Brain microvascular endothelial cell (primary cell): Measurements from ENCODE around the gene BRINP1.
A peak's percentile ranks its signal among the peaks of the same experiment; 100 is the strongest.

Experiments
- DNase-seq: peaks from one replicate; pipeline ENCODE4 v3.0.0-alpha.2; 2020
- H3K27ac ChIP-seq: fragments of 250-450 bp; sonication (Bioruptor Pico); 2 replicates; pipeline ENCODE4 v1.5.1; 2020; ENCODE audit warnings: mild to moderate bottlenecking, moderate library complexity
- H3K27me3 ChIP-seq: fragments of 250-450 bp; sonication (Bioruptor Pico); replicated peaks from 2 replicates; pipeline ENCODE4 v1.5.1; 2020; ENCODE audit warnings: mild to moderate bottlenecking
- H3K36me3 ChIP-seq: fragments of 250-450 bp; sonication (Bioruptor Pico); replicated peaks from 2 replicates; pipeline ENCODE4 v1.5.1; 2020; ENCODE audit warnings: mild to moderate bottlenecking
- H3K4me3 ChIP-seq: 2 replicates; pipeline ENCODE4 v1.5.1; 2011; ENCODE audit warnings: low read depth, mild to moderate bottlenecking, control low read depth, low read length, moderate library complexity
- CTCF ChIP-seq: IDR thresholded peaks from 2 replicates; pipeline ENCODE4 v1.5.1; 2011; ENCODE audit warnings: low read depth, mild to moderate bottlenecking, moderate library complexity, low read length, control low read depth, inconsistent platforms; ENCODE audit errors: missing control alignments
- in situ Hi-C: cut with HindIII; loops from 2 replicates; pipeline ENCODE4 v1.10.0; 2017; ENCODE audit warnings: low sequenced_read_pairs, low pct_ligation_motif_present

BRINP1 gene

GRCh38 chr9:119369680-119370366, 588 bp upstream of the BRINP1 start:
- in situ Hi-C loops: no loop called here
- H3K27me3 ChIP-seq: peaks cover 19% of the 10 kb centered on the region
- H3K27ac ChIP-seq: no peak overlapping the region
- no peaks in the 10 kb centered on the region for H3K36me3 ChIP-seq
- DNase-seq: no peak
- TF ChIP-seq CTCF: no peak
- H3K4me3 ChIP-seq: peak overlapping the region; percentile 5

- H3K4me3 ChIP-seq: no peak overlapping the region
- no peak for TF ChIP-seq CTCF
- DNase-seq: no peak
- no peaks in the 10 kb centered on the region for H3K36me3 ChIP-seq
- peaks cover 19% of the 10 kb centered on the region for H3K27me3 ChIP-seq
- in situ Hi-C loops: no loop called here
- no peak overlapping the region for H3K27ac ChIP-seq
Measured at GRCh38 chr9:119368179-119368578, 1.1 kb downstream of the BRINP1 start.

GRCh38 chr9:119367683-119368075, 1.6 kb downstream of the BRINP1 start:
- no peak overlapping the region for H3K27ac ChIP-seq
- H3K4me3 ChIP-seq: no peak overlapping the region
- no peak for DNase-seq
- peaks cover 19% of the 10 kb centered on the region for H3K27me3 ChIP-seq
- no peak for TF ChIP-seq CTCF
- in situ Hi-C loops: no loop called here
- no peaks in the 10 kb centered on the region for H3K36me3 ChIP-seq

- Histone ChIP-seq H3K36me3 (no peaks in the 10 kb centered on the region), H3K27me3 (peaks cover 19% of the 10 kb centered on the region), H3K4me3 (no peak overlapping the region), H3K27ac (no peak overlapping the region)
- in situ Hi-C loops: no loop called here
- no peak for TF ChIP-seq CTCF
- DNase-seq: no peak
Measured at GRCh38 chr9:119366909-119367682, 2.1 kb downstream of the BRINP1 start.

GRCh38 chr9:119365291-119366027, 3.8 kb downstream of the BRINP1 start:
- Histone ChIP-seq H3K27me3 (peaks cover 19% of the 10 kb centered on the region), H3K36me3 (no peaks in the 10 kb centered on the region), H3K27ac (no peak overlapping the region), H3K4me3 (no peak overlapping the region)
- DNase-seq: peak; percentile 33
- peak; percentile 54 for TF ChIP-seq CTCF
- in situ Hi-C loops: no loop called here
